IMR-90 (cell line): Measurements from ENCODE around the gene CDK5RAP2. TPM values are rescaled to one million over a fixed set of nuclear protein-coding genes. Genes with fewer than 3 reads are reported as not detected.

Source experiments
- ATAC-seq: fragments of 200-7000 bp; cut with Tn5 transposase; 2 replicates; pipeline ENCODE4 v1.9.1; 2020; ENCODE audit warnings: low read depth, mild to moderate bottlenecking, moderate library complexity
- BruUV-seq: library from RNA; stranded (reverse); fragments of 400-500 nt; replicated peaks from 2 replicates; lab custom pipeline; 2021; lab: Mats Ljungman, UMichigan
- CTCF ChIA-PET: fragments of 300-600 bp; formaldehyde crosslinking; extraction: SDS; loops from one replicate; lab custom pipeline; 2021; ENCODE audit warnings: antibody characterized with exemption; lab: Yijun Ruan, JAX
- POLR2A ChIA-PET: fragments of 300-600 bp; sonication (Branson Sonifier 250); formaldehyde crosslinking; loops from one replicate; lab custom pipeline; 2022; ENCODE audit warnings: antibody characterized with exemption; ENCODE audit not compliant: unreplicated experiment; lab: Charles Lee
- DNase-seq: peaks from one replicate; pipeline ENCODE4 v3.0.0; 2013
- H2AFZ ChIP-seq: replicated peaks from 2 replicates; pipeline ENCODE3; 2013; ENCODE audit warnings: low read length, mild to moderate bottlenecking; ENCODE audit not compliant: poor library complexity
- H2AK5ac ChIP-seq: 2 replicates; pipeline ENCODE4 v1.6.1; 2013; ENCODE audit warnings: low read depth, low read length, inconsistent platforms
- H2AK9ac ChIP-seq: replicated peaks from 2 replicates; pipeline ENCODE3; 2013; ENCODE audit warnings: mild to moderate bottlenecking, low read depth, low read length, moderate library complexity; ENCODE audit not compliant: poor library complexity
- H2BK120ac ChIP-seq: 2 replicates; pipeline ENCODE4 v1.6.1; 2013; ENCODE audit warnings: low read depth, low read length, inconsistent platforms
- H2BK15ac ChIP-seq: 3 replicates; pipeline ENCODE4 v1.6.1; 2013; ENCODE audit warnings: low read depth, low read length, inconsistent platforms
- H2BK20ac ChIP-seq: 2 replicates; pipeline ENCODE4 v1.6.1; 2013; ENCODE audit warnings: low read depth, mild to moderate bottlenecking, inconsistent platforms, low read length, moderate library complexity
- H2BK5ac ChIP-seq: 2 replicates; pipeline ENCODE4 v1.6.1; 2013; ENCODE audit warnings: mild to moderate bottlenecking, low read depth, low read length, inconsistent platforms; ENCODE audit not compliant: poor library complexity, severe bottlenecking
- H3K14ac ChIP-seq: replicated peaks from 2 replicates; pipeline ENCODE4 v1.6.1; 2013; ENCODE audit warnings: low read depth, low read length, inconsistent platforms
- H3K18ac ChIP-seq: 2 replicates; pipeline ENCODE4 v1.6.1; 2013; ENCODE audit warnings: low read depth, low read length, control low read depth
- H3K23ac ChIP-seq: 2 replicates; pipeline ENCODE4 v1.6.1; 2013; ENCODE audit warnings: low read depth, low read length, inconsistent platforms
- H3K27ac ChIP-seq: 2 replicates; pipeline ENCODE4 v1.5.1; 2013; ENCODE audit warnings: mild to moderate bottlenecking, control low read depth, low read length; ENCODE audit not compliant: insufficient read depth
- H3K27me3 ChIP-seq: 2 replicates; pipeline ENCODE4 v1.6.1; 2013; ENCODE audit warnings: low read length; ENCODE audit not compliant: control insufficient read depth, insufficient read depth
- H3K36me3 ChIP-seq: 2 replicates; pipeline ENCODE4 v1.6.1; 2013; ENCODE audit warnings: low read length, mixed read lengths; ENCODE audit not compliant: control insufficient read depth, insufficient read depth
- H3K4ac ChIP-seq: 2 replicates; pipeline ENCODE4 v1.6.1; 2013; ENCODE audit warnings: low read depth, low read length, inconsistent platforms
- H3K4me1 ChIP-seq: 2 replicates; pipeline ENCODE4 v1.6.1; 2013; ENCODE audit warnings: low read length, mixed read lengths; ENCODE audit not compliant: control insufficient read depth, insufficient read depth
- H3K4me2 ChIP-seq: 2 replicates; pipeline ENCODE4 v1.6.1; 2013; ENCODE audit warnings: low read depth, mild to moderate bottlenecking, control low read depth, low read length, moderate library complexity
- H3K4me3 ChIP-seq: 2 replicates; pipeline ENCODE4 v1.5.1; 2013; ENCODE audit warnings: low read depth, mild to moderate bottlenecking, control low read depth, low read length, moderate library complexity; ENCODE audit not compliant: insufficient read depth
- H3K56ac ChIP-seq: 2 replicates; pipeline ENCODE4 v1.6.1; 2013; ENCODE audit warnings: low read length, inconsistent platforms; ENCODE audit not compliant: insufficient read depth; ENCODE audit errors: extremely low read depth
- H3K79me1 ChIP-seq, 2 experiments: 2 replicates each; pipeline ENCODE4 v1.6.1; 2013; ENCODE audit warnings: low read length in 2 of 2, inconsistent platforms in 1 of 2, low read depth in 1 of 2
- H3K9ac ChIP-seq: 2 replicates; pipeline ENCODE4 v1.6.1; 2013; ENCODE audit warnings: low read depth, low read length, control low read depth
- H3K9me1 ChIP-seq: 2 replicates; pipeline ENCODE4 v1.6.1; 2013; ENCODE audit warnings: low read length, inconsistent platforms; ENCODE audit not compliant: insufficient read depth
- H3K9me3 ChIP-seq: 2 replicates; pipeline ENCODE4 v1.6.1; 2013; ENCODE audit warnings: low read length; ENCODE audit not compliant: control insufficient read depth, insufficient read depth
- H4K20me1 ChIP-seq: 2 replicates; pipeline ENCODE4 v1.6.1; 2013; ENCODE audit warnings: low read length, inconsistent platforms; ENCODE audit not compliant: insufficient read depth
- H4K5ac ChIP-seq: 2 replicates; pipeline ENCODE4 v1.6.1; 2013; ENCODE audit warnings: mild to moderate bottlenecking, low read depth, low read length, control low read depth
- H4K8ac ChIP-seq, 2 experiments: 2 replicates each; pipeline ENCODE4 v1.6.1; 2013; ENCODE audit warnings: low read depth in 2 of 2, low read length in 2 of 2, control low read depth in 1 of 2, inconsistent platforms in 1 of 2
- H4K91ac ChIP-seq: 2 replicates; pipeline ENCODE4 v1.6.1; 2013; ENCODE audit warnings: low read depth, low read length, inconsistent platforms; ENCODE audit not compliant: insufficient read depth
- CEBPB ChIP-seq: IDR thresholded peaks from 2 replicates; pipeline ENCODE4 v1.6.1; 2012; ENCODE audit warnings: low read depth, low read length, improper control_type of control experiment
- CHD1 ChIP-seq: IDR thresholded peaks from 2 replicates; pipeline ENCODE4 v1.6.1; 2012; ENCODE audit warnings: low read depth, low read length, improper control_type of control experiment
- CTCF ChIP-seq: conservative IDR thresholded peaks from 2 replicates; pipeline ENCODE4 v1.5.1; 2012; ENCODE audit warnings: mild to moderate bottlenecking, low read depth, low read length, improper control_type of control experiment
- ELK1 ChIP-seq: fragments of 150-350 bp; IDR thresholded peaks from 2 replicates; pipeline ENCODE4 v1.6.1; 2016; ENCODE audit warnings: low read depth, mild to moderate bottlenecking, low read length, moderate library complexity, borderline replicate concordance
- FOS ChIP-seq: fragments of 150-350 bp; IDR thresholded peaks from 2 replicates; pipeline ENCODE4 v1.6.1; 2016; ENCODE audit warnings: low read depth, low read length
- MAFK ChIP-seq: IDR thresholded peaks from 2 replicates; pipeline ENCODE4 v1.6.1; 2012; ENCODE audit warnings: low read depth, low read length, improper control_type of control experiment
- MAZ ChIP-seq: IDR thresholded peaks from 2 replicates; pipeline ENCODE4 v1.6.1; 2012; ENCODE audit warnings: low read depth, mild to moderate bottlenecking, low read length, improper control_type of control experiment, moderate library complexity, borderline replicate concordance
- MXI1 ChIP-seq: IDR thresholded peaks from 2 replicates; pipeline ENCODE4 v1.6.1; 2012; ENCODE audit warnings: low read depth, mild to moderate bottlenecking, low read length, moderate library complexity, borderline replicate concordance
- NFE2L2 ChIP-seq: fragments of 150-350 bp; IDR thresholded peaks from 2 replicates; pipeline ENCODE4 v1.6.1; 2016; ENCODE audit warnings: low read depth, mild to moderate bottlenecking, low read length
- POLR2A ChIP-seq: IDR thresholded peaks from 2 replicates; pipeline ENCODE4 v1.6.1; 2012; ENCODE audit warnings: mild to moderate bottlenecking, low read depth, low read length
- RAD21 ChIP-seq: IDR thresholded peaks from 2 replicates; pipeline ENCODE4 v1.6.1; 2012; ENCODE audit warnings: low read length, improper control_type of control experiment
- RCOR1 ChIP-seq: IDR thresholded peaks from 2 replicates; pipeline ENCODE4 v1.6.1; 2012; ENCODE audit warnings: mild to moderate bottlenecking, low read length, improper control_type of control experiment; ENCODE audit not compliant: insufficient replicate concordance
- RFX5 ChIP-seq: IDR thresholded peaks from 2 replicates; pipeline ENCODE4 v1.8.0; 2012; ENCODE audit warnings: low read depth, mild to moderate bottlenecking, low read length, moderate library complexity
- SMC3 ChIP-seq: fragments of 150-350 bp; IDR thresholded peaks from 2 replicates; pipeline ENCODE4 v1.6.1; 2016; ENCODE audit warnings: low read depth, mild to moderate bottlenecking, antibody characterized with exemption, low read length, moderate library complexity
- USF2 ChIP-seq: fragments of 150-350 bp; IDR thresholded peaks from 2 replicates; pipeline ENCODE4 v1.6.1; 2017; ENCODE audit warnings: mild to moderate bottlenecking, antibody characterized with exemption, low read length, low read depth
- WGBS, 2 experiments: methylation state at CpG; one replicate each; pipeline versions ENCODE4 v1.1.5 to v1.1.7; 2013; ENCODE audit warnings: missing lambda C conversion rate in 2 of 2; ENCODE audit not compliant: insufficient read length in 1 of 2; ENCODE audit errors: extremely low coverage in 2 of 2; 5-methylcytosine and 5-hydroxymethylcytosine counted together
- dilution Hi-C: fragments of 300-500 bp; cut with HindIII; formaldehyde crosslinking; loops from one replicate; pipeline ENCODE4 v1.14.3; 2018; ENCODE audit warnings: low sequenced_read_pairs; ENCODE audit not compliant: unreplicated experiment
- in situ Hi-C: fragments of 300-500 bp; cut with MboI; formaldehyde crosslinking; loops from 3 replicates; pipeline ENCODE4 v1.14.3; 2019; ENCODE audit warnings: low sequenced_read_pairs, inconsistent platforms, mixed read lengths
- intact Hi-C: fragments of 100-400 bp; cut with micrococcal nuclease; formaldehyde crosslinking; loops from 2 replicates; pipeline ENCODE4 v1.10.0; 2022
- polyA plus RNA-seq, 3 experiments: library from polyadenylated mRNA; depleted of rRNA; stranded (reverse); fragments of >200 nt; gene quantifications; 2 replicates each; pipeline ENCODE4 v1.2.3, GENCODE V29; 2012; ENCODE audit warnings: low replicate concordance in 1 of 3
- total RNA-seq: library from RNA; depleted of rRNA; stranded (reverse); fragments of >200 nt; gene quantifications from 2 replicates; pipeline ENCODE4 v1.2.3, GENCODE V29; 2012

Gene CDK5RAP2
- total and polyA plus RNA-seq, 2 of the 4 experiments (the other 2 are of a cell fraction) = 29.5 to 31.7 TPM

GRCh38 chr9:120524863-120525262, 55.1 kb downstream of the CDK5RAP2 start:
- Histone ChIP-seq H4K5ac (no peak overlapping the region), H2BK120ac (no peak overlapping the region), H4K91ac (no peak overlapping the region), H3K14ac (no peak overlapping the region), H3K18ac (no peak overlapping the region), H3K4me3 (no peak overlapping the region), H3K4me1 (no peaks in the 10 kb centered on the region), H2AK5ac (no peak overlapping the region), H3K4ac (no peak overlapping the region), H3K36me3 (peaks cover 39% of the 10 kb centered on the region), H3K4me2 (no peak overlapping the region), H4K8ac (no peak overlapping the region), H3K9me3 (no peaks in the 10 kb centered on the region), H3K79me1 (no peaks in the 10 kb centered on the region; a peak in 1 of 4 replicates), H3K56ac (no peak overlapping the region), H3K9ac (no peak overlapping the region), H2AK9ac (no peak overlapping the region), H2AFZ (no peak overlapping the region), H2BK15ac (no peak overlapping the region), H3K23ac (no peak overlapping the region), H2BK20ac (no peak overlapping the region), H3K9me1 (0 out of 2 replicates have a peak, but pooled peaks cover 3% of the 10 kb centered on the region), H3K27me3 (no peaks in the 10 kb centered on the region), H2BK5ac (no peak overlapping the region), H4K20me1 (no peaks in the 10 kb centered on the region), H3K27ac (no peak overlapping the region)
- DNase-seq = no peak
- dilution Hi-C loops = no loop called here
- BruUV-seq = no TSS peak
- in situ Hi-C loops = no loop called here
- TF ChIP-seq POLR2A (no peak), USF2 (no peak), MXI1 (no peak), ELK1 (no peak), CHD1 (no peak), CTCF (no peak), CEBPB (no peak), MAFK (no peak), RFX5 (no peak), FOS (no peak), NFE2L2 (no peak), RCOR1 (no peak), SMC3 (no peak), RAD21 (no peak), MAZ (no peak)
- CTCF ChIA-PET = no interaction called here
- POLR2A ChIA-PET = no interaction called here
- intact Hi-C loops = no loop called here
- no peak for ATAC-seq
- no CpG with 5 or more reads among the region's 3 CpGs for WGBS, 2 experiments
